NCI-H1694 (cell line): ENCODE results near the gene ANKRD36C.
"Not testable (repeated sequence)": the region's sequence is repeated elsewhere in the genome, so short reads cannot be mapped to it uniquely, and the experiment has no call there.

Source experiments
- DNase-seq: peaks from one replicate; lab custom pipeline; 2025; lab: John Stamatoyannopoulos, UW

The ANKRD36C gene

GRCh38 chr2:95796249-95797099, 195.2 kb downstream of the ANKRD36C start:
- not testable (repeated sequence) for DNase-seq

- DNase-seq = not testable (repeated sequence)
Observed at GRCh38 chr2:95793970-95794369, 197.7 kb downstream of the ANKRD36C start.

GRCh38 chr2:95790180-95790579, 201.4 kb downstream of the ANKRD36C start:
- DNase-seq = not testable (repeated sequence)

GRCh38 chr2:95789385-95789784, 202.2 kb downstream of the ANKRD36C start:
- not testable (repeated sequence) for DNase-seq

- not testable (repeated sequence) for DNase-seq
Observed at GRCh38 chr2:95788642-95789041, 203.0 kb downstream of the ANKRD36C start.
